ENCODE results near the gene AGBL4.

AGBL4 gene

GRCh38 chr1:48953617-48954016, 1070.1 kb downstream of the AGBL4 start:
- H3K4me3 ChIP-seq (ENCODE audit: low read depth, low read length): no peak overlapping the region

- H3K4me3 ChIP-seq (ENCODE audit: low read depth, low read length): no peak overlapping the region
Measured at GRCh38 chr1:48948562-48948961, 1075.2 kb downstream of the AGBL4 start.

- no peak overlapping the region for H3K4me3 ChIP-seq (ENCODE audit: low read depth, low read length)
Measured at GRCh38 chr1:48947761-48948537, 1075.8 kb downstream of the AGBL4 start.

- no peak overlapping the region for H3K4me3 ChIP-seq (ENCODE audit: low read depth, low read length)
Measured at GRCh38 chr1:48946070-48946469, 1077.7 kb downstream of the AGBL4 start.

GRCh38 chr1:48944811-48945210, 1078.9 kb downstream of the AGBL4 start:
- H3K4me3 ChIP-seq (ENCODE audit: low read depth, low read length): no peak overlapping the region

GRCh38 chr1:48943826-48944225, 1079.9 kb downstream of the AGBL4 start:
- H3K4me3 ChIP-seq (ENCODE audit: low read depth, low read length): no peak overlapping the region

GRCh38 chr1:48943393-48943792, 1080.4 kb downstream of the AGBL4 start:
- no peak overlapping the region for H3K4me3 ChIP-seq (ENCODE audit: low read depth, low read length)

- no peak overlapping the region for H3K4me3 ChIP-seq (ENCODE audit: low read depth, low read length)
Measured at GRCh38 chr1:48940962-48941732, 1082.6 kb downstream of the AGBL4 start.

- no peak overlapping the region for H3K4me3 ChIP-seq (ENCODE audit: low read depth, low read length)
Measured at GRCh38 chr1:48940354-48940753, 1083.4 kb downstream of the AGBL4 start.

GRCh38 chr1:48939828-48940227, 1083.9 kb downstream of the AGBL4 start:
- no peak overlapping the region for H3K4me3 ChIP-seq (ENCODE audit: low read depth, low read length)

- no peak overlapping the region for H3K4me3 ChIP-seq (ENCODE audit: low read depth, low read length)
Measured at GRCh38 chr1:48939042-48939441, 1084.7 kb downstream of the AGBL4 start.

GRCh38 chr1:48937732-48938131, 1086.0 kb downstream of the AGBL4 start:
- H3K4me3 ChIP-seq (ENCODE audit: low read depth, low read length): no peak overlapping the region

- no peak overlapping the region for H3K4me3 ChIP-seq (ENCODE audit: low read depth, low read length)
Measured at GRCh38 chr1:48936436-48936835, 1087.3 kb downstream of the AGBL4 start.

- no peak overlapping the region for H3K4me3 ChIP-seq (ENCODE audit: low read depth, low read length)
Measured at GRCh38 chr1:48932366-48932765, 1091.4 kb downstream of the AGBL4 start.

GRCh38 chr1:48931506-48932192, 1092.1 kb downstream of the AGBL4 start:
- H3K4me3 ChIP-seq (ENCODE audit: low read depth, low read length): no peak overlapping the region

- H3K4me3 ChIP-seq (ENCODE audit: low read depth, low read length): no peak overlapping the region
Measured at GRCh38 chr1:48930011-48930410, 1093.7 kb downstream of the AGBL4 start.

- no peak overlapping the region for H3K4me3 ChIP-seq (ENCODE audit: low read depth, low read length)
Measured at GRCh38 chr1:48924099-48924498, 1099.7 kb downstream of the AGBL4 start.

GRCh38 chr1:48923116-48923515, 1100.6 kb downstream of the AGBL4 start:
- H3K4me3 ChIP-seq (ENCODE audit: low read depth, low read length): no peak overlapping the region

- H3K4me3 ChIP-seq (ENCODE audit: low read depth, low read length): no peak overlapping the region
Measured at GRCh38 chr1:48920851-48921250, 1102.9 kb downstream of the AGBL4 start.

GRCh38 chr1:48917901-48918603, 1105.7 kb downstream of the AGBL4 start:
- no peak overlapping the region for H3K4me3 ChIP-seq (ENCODE audit: low read depth, low read length)

- H3K4me3 ChIP-seq (ENCODE audit: low read depth, low read length): no peak overlapping the region
Measured at GRCh38 chr1:48917070-48917454, 1106.7 kb downstream of the AGBL4 start.
